CD4-positive, CD25-positive, alpha-beta regulatory T cell (primary cell): Measurements from ENCODE around the gene PCSK5. TPM values are rescaled to one million over a fixed set of nuclear protein-coding genes. Genes with fewer than 3 reads are reported as not detected.

Source experiments
- ATAC-seq, 2 donors: fragments of 150-1000 bp; cut with Tn5 transposase; one replicate each; pipeline ENCODE4 v1.10.0; 2021; ENCODE audit warnings: low read depth in 2 of 2, moderate number of reproducible peaks in 2 of 2, moderate library complexity in 1 of 2
- DNase-seq, 3 donors: peaks; one replicate each; pipeline versions ENCODE4 v3.0.0 to v3.0.0-alpha.2; 2012 to 2022; ENCODE audit warnings: mixed read lengths in 1 of 3
- H3K27ac ChIP-seq: one replicate; pipeline ENCODE4 v1.7.0; 2013; ENCODE audit warnings: mild to moderate bottlenecking, low read length; ENCODE audit not compliant: insufficient read depth, poor library complexity, severe bottlenecking
- H3K27me3 ChIP-seq: one replicate; pipeline ENCODE4 v1.7.0; 2013; ENCODE audit warnings: low read length; ENCODE audit not compliant: control insufficient read depth, insufficient read depth
- H3K36me3 ChIP-seq: one replicate; pipeline ENCODE4 v1.7.0; 2013; ENCODE audit warnings: mild to moderate bottlenecking, low read length, moderate library complexity; ENCODE audit not compliant: control insufficient read depth, insufficient read depth
- H3K4me1 ChIP-seq: 2 replicates; pipeline ENCODE4 v1.7.0; 2013; ENCODE audit warnings: mild to moderate bottlenecking, low read length; ENCODE audit not compliant: insufficient read depth, control insufficient read depth, poor library complexity, severe bottlenecking
- H3K4me3 ChIP-seq: one replicate; pipeline ENCODE4 v1.7.0; 2013; ENCODE audit warnings: low read depth, mild to moderate bottlenecking, low read length, moderate library complexity
- H3K9me3 ChIP-seq, 2 experiments: 1 replicate in 1 of 2; 2 replicates in 1 of 2; pipeline ENCODE4 v1.7.0; 2013; ENCODE audit warnings: low read length in 2 of 2, mild to moderate bottlenecking in 1 of 2, moderate library complexity in 1 of 2; ENCODE audit not compliant: control insufficient read depth in 2 of 2
- H3K27ac Mint-ChIP-seq, 3 donors: one replicate each; pipeline ENCODE4 v1.8.0; 2020 to 2022; ENCODE audit warnings: mild to moderate bottlenecking in 3 of 3, mixed read lengths in 3 of 3, moderate library complexity in 2 of 3
- H3K27me3 Mint-ChIP-seq: one replicate; pipeline ENCODE4 v1.8.0; 2022; ENCODE audit warnings: mild to moderate bottlenecking, mixed read lengths
- H3K36me3 Mint-ChIP-seq: one replicate; pipeline ENCODE4 v1.8.0; 2020; ENCODE audit warnings: mixed read lengths
- H3K4me1 Mint-ChIP-seq, 4 donors: one replicate each; pipeline ENCODE4 v1.8.0; 2020 to 2022; ENCODE audit warnings: mixed read lengths in 4 of 4, mild to moderate bottlenecking in 1 of 4
- H3K4me3 Mint-ChIP-seq, 4 donors: one replicate each; pipeline ENCODE4 v1.8.0; 2020 to 2022; ENCODE audit warnings: mild to moderate bottlenecking in 4 of 4, mixed read lengths in 4 of 4, moderate library complexity in 3 of 4
- H3K9me3 Mint-ChIP-seq, 7 donors: one replicate each; pipeline ENCODE4 v1.8.0; 2020 to 2022; ENCODE audit warnings: mixed read lengths in 7 of 7, mild to moderate bottlenecking in 3 of 7, moderate library complexity in 2 of 7
- polyA plus RNA-seq, 4 donors: library from polyadenylated mRNA; unstranded; fragments of 300-500 nt; fragmentation: Illumina TruSeq; gene quantifications; one replicate each; pipeline ENCODE4 v1.2.3, GENCODE V29; 2021
- total RNA-seq: library from RNA; stranded (reverse); gene quantifications from one replicate; pipeline ENCODE4 v1.2.3, GENCODE V29; 2022

Gene PCSK5
- total and polyA plus RNA-seq, 5 donors from 2014 or later: 0.47 to 2.7 (median 2.0) TPM

- Mint-ChIP-seq H3K27me3 (no peaks in the 10 kb centered on the region), H3K27ac (no peak overlapping the region), H3K4me3 (no peak overlapping the region), H3K36me3 (no peaks in the 10 kb centered on the region), H3K9me3 (no peaks in the 10 kb centered on the region), H3K4me1 (no peaks in the 10 kb centered on the region)
- no peaks in the 10 kb centered on the region for H3K9me3 ChIP-seq
- H3K27ac ChIP-seq: no peak overlapping the region
- no peaks in the 10 kb centered on the region for H3K4me1 ChIP-seq
- H3K27me3 ChIP-seq: no peaks in the 10 kb centered on the region
- H3K36me3 ChIP-seq: no peaks in the 10 kb centered on the region
- DNase-seq (no peak), ATAC-seq (no peak)
- no peak overlapping the region for H3K4me3 ChIP-seq
Measured at GRCh38 chr9:76365028-76365427, 474.6 kb downstream of the PCSK5 start.

GRCh38 chr9:76366275-76366674, 475.8 kb downstream of the PCSK5 start:
- H3K9me3 Mint-ChIP-seq: peaks cover 0 to 1% (median 0%) of the 10 kb centered on the region in 7 donors
- ATAC-seq (no peak), DNase-seq (no peak)
- H3K27me3 Mint-ChIP-seq: peaks cover 7% of the 10 kb centered on the region
- H3K27ac Mint-ChIP-seq: no peak overlapping the region
- no peak overlapping the region for H3K4me3 ChIP-seq
- no peaks in the 10 kb centered on the region for H3K36me3 ChIP-seq
- H3K4me1 Mint-ChIP-seq: no peaks in the 10 kb centered on the region
- no peaks in the 10 kb centered on the region for H3K27me3 ChIP-seq
- H3K4me1 ChIP-seq: no peaks in the 10 kb centered on the region
- H3K27ac ChIP-seq: no peak overlapping the region
- H3K4me3 Mint-ChIP-seq: no peak overlapping the region
- no peaks in the 10 kb centered on the region for H3K9me3 ChIP-seq
- H3K36me3 Mint-ChIP-seq: no peaks in the 10 kb centered on the region

- Mint-ChIP-seq H3K36me3 (peaks cover 2% of the 10 kb centered on the region), H3K9me3 (peaks cover 0 to 1% (median 0%) of the 10 kb centered on the region in 7 donors), H3K4me3 (no peak overlapping the region), H3K4me1 (no peaks in the 10 kb centered on the region), H3K27ac (no peak overlapping the region), H3K27me3 (peaks cover 7% of the 10 kb centered on the region)
- H3K27ac ChIP-seq: no peak overlapping the region
- no peaks in the 10 kb centered on the region for H3K36me3 ChIP-seq
- H3K9me3 ChIP-seq: no peaks in the 10 kb centered on the region
- H3K4me1 ChIP-seq: no peaks in the 10 kb centered on the region
- no peak overlapping the region for H3K4me3 ChIP-seq
- ATAC-seq: no peak
- no peaks in the 10 kb centered on the region for H3K27me3 ChIP-seq
- DNase-seq: no peak
Measured at GRCh38 chr9:76369583-76369982, 479.1 kb downstream of the PCSK5 start.

- Mint-ChIP-seq H3K4me1 (no peaks in the 10 kb centered on the region), H3K36me3 (peaks cover 7% of the 10 kb centered on the region), H3K27ac (no peak overlapping the region), H3K27me3 (peaks cover 7% of the 10 kb centered on the region), H3K4me3 (no peak overlapping the region), H3K9me3 (peaks cover 0 to 1% (median 0%) of the 10 kb centered on the region in 7 donors)
- no peak for ATAC-seq
- H3K4me1 ChIP-seq: no peaks in the 10 kb centered on the region
- H3K27ac ChIP-seq: no peak overlapping the region
- H3K27me3 ChIP-seq: no peaks in the 10 kb centered on the region
- no peak overlapping the region for H3K4me3 ChIP-seq
- no peaks in the 10 kb centered on the region for H3K9me3 ChIP-seq
- H3K36me3 ChIP-seq: no peaks in the 10 kb centered on the region
- DNase-seq: no peak
Measured at GRCh38 chr9:76370396-76371023, 480.0 kb downstream of the PCSK5 start.

GRCh38 chr9:76371901-76372300, 481.4 kb downstream of the PCSK5 start:
- Mint-ChIP-seq H3K36me3 (peaks cover 7% of the 10 kb centered on the region), H3K27me3 (peaks cover 7% of the 10 kb centered on the region), H3K4me3 (no peak overlapping the region), H3K9me3 (peaks cover 0 to 1% (median 0%) of the 10 kb centered on the region in 7 donors), H3K27ac (no peak overlapping the region), H3K4me1 (no peaks in the 10 kb centered on the region)
- ATAC-seq (no peak), DNase-seq (no peak)
- Histone ChIP-seq H3K4me3 (no peak overlapping the region), H3K27me3 (no peaks in the 10 kb centered on the region), H3K9me3 (no peaks in the 10 kb centered on the region), H3K27ac (no peak overlapping the region), H3K36me3 (no peaks in the 10 kb centered on the region), H3K4me1 (no peaks in the 10 kb centered on the region)

GRCh38 chr9:76372336-76372735, 481.9 kb downstream of the PCSK5 start:
- no peak overlapping the region for H3K4me3 ChIP-seq

GRCh38 chr9:76373173-76373783, 482.8 kb downstream of the PCSK5 start:
- no peak overlapping the region for H3K27ac ChIP-seq
- no peaks in the 10 kb centered on the region for H3K4me1 ChIP-seq
- H3K9me3 ChIP-seq: no peaks in the 10 kb centered on the region
- no peak overlapping the region for H3K4me3 ChIP-seq
- ATAC-seq (no peak), DNase-seq (no peak)
- no peak overlapping the region for H3K4me3 Mint-ChIP-seq
- peaks cover 7% of the 10 kb centered on the region for H3K36me3 Mint-ChIP-seq
- H3K27ac Mint-ChIP-seq: no peak overlapping the region
- H3K36me3 ChIP-seq: no peaks in the 10 kb centered on the region
- H3K27me3 ChIP-seq: no peaks in the 10 kb centered on the region
- H3K4me1 Mint-ChIP-seq: no peaks in the 10 kb centered on the region
- peaks cover 7% of the 10 kb centered on the region for H3K27me3 Mint-ChIP-seq
- peaks cover 0 to 4% (median 0%) of the 10 kb centered on the region in 7 donors for H3K9me3 Mint-ChIP-seq

More at GRCh38 chr9:76372336-76372735, 481.9 kb downstream of the PCSK5 start:
- H3K36me3 Mint-ChIP-seq: peaks cover 7% of the 10 kb centered on the region
- Histone ChIP-seq H3K36me3 (no peaks in the 10 kb centered on the region), H3K9me3 (no peaks in the 10 kb centered on the region), H3K4me1 (no peaks in the 10 kb centered on the region), H3K27me3 (no peaks in the 10 kb centered on the region), H3K27ac (no peak overlapping the region)
- H3K4me1 Mint-ChIP-seq: no peaks in the 10 kb centered on the region
- DNase-seq: no peak
- H3K27ac Mint-ChIP-seq: no peak overlapping the region
- peaks cover 7% of the 10 kb centered on the region for H3K27me3 Mint-ChIP-seq
- ATAC-seq: no peak
- H3K4me3 Mint-ChIP-seq: no peak overlapping the region
- H3K9me3 Mint-ChIP-seq: peaks cover 0 to 2% (median 0%) of the 10 kb centered on the region in 7 donors
